GM19328 (cell line): Measurements from ENCODE around the gene DCAKD.

Experiments
- ATAC-seq: cut with Tn5 transposase; IDR thresholded peaks from one replicate; pipeline ENCODE4 v1.9.1; 2021; ENCODE audit warnings: mild to moderate bottlenecking, moderate library complexity; ENCODE audit not compliant: unreplicated experiment

The DCAKD gene

DNA sequence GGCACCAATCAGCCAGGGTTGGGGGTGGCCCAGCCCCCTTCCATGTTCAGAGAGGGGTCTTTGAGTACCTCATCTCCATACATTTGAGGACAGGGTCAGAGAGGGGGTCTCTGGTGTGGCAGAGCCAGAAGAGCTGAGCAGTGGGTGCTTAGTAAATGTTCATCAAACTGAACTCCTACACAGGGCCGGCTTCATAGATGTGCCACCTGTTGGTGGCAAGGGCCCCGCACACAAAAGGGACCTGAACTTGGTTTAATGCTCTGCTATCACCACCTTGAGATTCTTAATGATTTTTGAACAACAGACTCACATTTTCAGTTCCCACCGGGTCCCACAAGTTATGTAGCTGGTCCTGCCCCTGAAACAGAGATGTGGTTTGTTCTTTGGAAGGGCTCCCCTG, 74.4 kb downstream of the DCAKD start:
- ATAC-seq: no peak

DNA sequence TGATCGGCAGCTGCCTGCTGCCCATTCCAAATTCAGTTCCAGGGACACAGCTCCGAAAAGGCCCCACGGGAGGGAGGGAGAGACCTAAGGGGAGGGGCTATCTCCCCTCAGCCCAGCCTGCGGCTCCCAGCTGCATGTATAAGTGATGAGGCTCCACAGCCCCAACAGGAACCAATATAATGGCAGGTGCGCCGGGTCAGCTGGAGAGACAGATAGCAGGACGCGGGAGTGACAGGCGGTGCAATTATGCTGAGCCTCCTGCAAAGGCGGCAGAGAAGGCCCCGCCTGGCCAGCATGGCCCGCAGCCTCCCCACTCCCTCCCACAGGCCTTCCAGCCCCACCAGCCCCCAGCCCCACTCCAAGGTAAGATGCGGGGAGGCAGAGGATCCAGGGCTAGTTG, 75.2 kb downstream of the DCAKD start:
- ATAC-seq: no peak
